GM23338 (cell line): ENCODE data around the gene MRPS17. TPM values are rescaled to one million over a fixed set of nuclear protein-coding genes. Genes with fewer than 3 reads are reported as not detected.

ENCODE experiments used
- ATAC-seq: fragments of 200-7000 bp; cut with Tn5 transposase; 3 replicates; pipeline ENCODE4 v1.9.1; 2020
- DNase-seq: peaks from one replicate; pipeline ENCODE4 v3.0.0-alpha.2; 2015; ENCODE audit warnings: low spot score
- H2AFZ ChIP-seq: fragments of 200-600 bp; sonication (generic); 2 replicates; pipeline ENCODE4 v1.8.0; 2016; ENCODE audit warnings: antibody characterized with exemption, mild to moderate bottlenecking, moderate library complexity
- H3F3A ChIP-seq: fragments of 200-600 bp; sonication (generic); replicated peaks from 2 replicates; pipeline ENCODE4 v1.8.0; 2017; ENCODE audit warnings: antibody characterized with exemption, mixed run types, low read depth
- H3K27ac ChIP-seq: fragments of 200-600 bp; sonication (generic); 2 replicates; pipeline ENCODE4 v1.6.1; 2016; ENCODE audit warnings: low read depth
- H3K27me3 ChIP-seq: fragments of 200-600 bp; sonication (generic); 2 replicates; pipeline ENCODE4 v1.8.0; 2016; ENCODE audit warnings: mild to moderate bottlenecking, mixed run types, moderate library complexity; ENCODE audit not compliant: insufficient read depth
- H3K36me3 ChIP-seq: fragments of 200-600 bp; sonication (generic); 2 replicates; pipeline ENCODE4 v1.8.0; 2016; ENCODE audit warnings: mild to moderate bottlenecking; ENCODE audit not compliant: insufficient read depth
- H3K4me1 ChIP-seq: fragments of 200-600 bp; sonication (generic); 2 replicates; pipeline ENCODE4 v1.8.0; 2016; ENCODE audit warnings: mild to moderate bottlenecking, moderate library complexity; ENCODE audit not compliant: insufficient read depth
- H3K4me2 ChIP-seq: fragments of 200-600 bp; sonication (generic); 2 replicates; pipeline ENCODE4 v1.7.1; 2017; ENCODE audit warnings: mixed run types
- H3K4me3 ChIP-seq: fragments of 200-600 bp; sonication (generic); 2 replicates; pipeline ENCODE4 v1.6.1; 2016; ENCODE audit warnings: mixed run types
- H3K79me2 ChIP-seq: fragments of 200-600 bp; sonication (generic); replicated peaks from 2 replicates; pipeline ENCODE4 v1.8.0; 2017; ENCODE audit warnings: mild to moderate bottlenecking; ENCODE audit not compliant: insufficient read depth
- H3K9me2 ChIP-seq: fragments of 200-600 bp; sonication (generic); 2 replicates; pipeline ENCODE4 v1.8.0; 2017; ENCODE audit not compliant: insufficient read depth
- H4K20me1 ChIP-seq: fragments of 200-600 bp; sonication (generic); replicated peaks from 2 replicates; pipeline ENCODE4 v1.8.0; 2017; ENCODE audit warnings: mild to moderate bottlenecking; ENCODE audit not compliant: insufficient read depth
- H3K27ac Mint-ChIP-seq: 2 replicates; pipeline ENCODE4 v1.8.0; 2020; ENCODE audit warnings: inconsistent platforms, mild to moderate bottlenecking, moderate library complexity, mixed read lengths
- H3K27me3 Mint-ChIP-seq: 3 replicates; pipeline ENCODE4 v1.8.0; 2022; ENCODE audit warnings: low read depth, mild to moderate bottlenecking, moderate library complexity, mixed read lengths, inconsistent platforms; ENCODE audit not compliant: insufficient read depth, poor library complexity
- H3K36me3 Mint-ChIP-seq: 3 replicates; pipeline ENCODE4 v1.8.0; 2021; ENCODE audit warnings: low read depth, mild to moderate bottlenecking, inconsistent platforms, moderate library complexity, mixed read lengths
- H3K4me1 Mint-ChIP-seq: 3 replicates; pipeline ENCODE4 v1.8.0; 2020; ENCODE audit warnings: mild to moderate bottlenecking, inconsistent platforms, mixed read lengths
- H3K4me3 Mint-ChIP-seq: 3 replicates; pipeline ENCODE4 v1.8.0; 2021; ENCODE audit warnings: moderate library complexity, mild to moderate bottlenecking, inconsistent platforms, mixed read lengths
- H3K9me3 Mint-ChIP-seq: 3 replicates; pipeline ENCODE4 v1.8.0; 2020; ENCODE audit warnings: moderate library complexity, mild to moderate bottlenecking, inconsistent platforms, mixed read lengths
- CREB1 ChIP-seq: fragments of 250-450 bp; sonication (Bioruptor Pico); IDR thresholded peaks from 2 replicates; pipeline ENCODE4 v1.5.0; 2020; ENCODE audit warnings: low read depth, mild to moderate bottlenecking, moderate library complexity
- EZH2 ChIP-seq: fragments of 200-600 bp; sonication (generic); IDR thresholded peaks from one replicate; pipeline ENCODE4 v1.8.0; 2017; ENCODE audit warnings: antibody characterized with exemption, mild to moderate bottlenecking, low read depth; ENCODE audit not compliant: unreplicated experiment
- EZH2phosphoT487 ChIP-seq: fragments of 200-600 bp; sonication (generic); IDR thresholded peaks from one replicate; pipeline ENCODE4 v1.8.1; 2018; ENCODE audit warnings: antibody characterized with exemption; ENCODE audit not compliant: unreplicated experiment
- JUNB ChIP-seq: IDR thresholded peaks from one replicate; pipeline ENCODE4 v1.6.1; 2016; ENCODE audit warnings: antibody characterized with exemption; ENCODE audit not compliant: unreplicated experiment
- NANOG ChIP-seq: IDR thresholded peaks from 2 replicates; pipeline ENCODE4 v1.6.1; 2016; ENCODE audit warnings: antibody characterized with exemption, borderline replicate concordance
- POLR2AphosphoS5 ChIP-seq: IDR thresholded peaks from 2 replicates; pipeline ENCODE4 v1.6.1; 2016; ENCODE audit warnings: antibody characterized with exemption, low read depth
- STAT1 ChIP-seq: IDR thresholded peaks from one replicate; pipeline ENCODE4 v1.6.1; 2016; ENCODE audit warnings: antibody characterized with exemption; ENCODE audit not compliant: unreplicated experiment
- ZNF114 ChIP-seq: fragments of 250-450 bp; sonication (Bioruptor Pico); IDR thresholded peaks from 2 replicates; pipeline ENCODE4 v1.5.0; 2020; ENCODE audit warnings: mild to moderate bottlenecking, moderate library complexity
- ZNF331 ChIP-seq: fragments of 250-450 bp; sonication (Bioruptor Pico); IDR thresholded peaks from 2 replicates; pipeline ENCODE4 v1.5.0; 2020; ENCODE audit warnings: low read depth, mild to moderate bottlenecking, moderate library complexity
- polyA plus RNA-seq: library from polyadenylated mRNA; unstranded; fragments of >200 nt; fragmentation: Nextera tagmentation; extraction: Ambion mirVana; gene quantifications from 2 replicates; pipeline ENCODE4 v1.2.1, GENCODE V29; 2016
- total RNA-seq: library from RNA; depleted of rRNA; stranded (reverse); fragments of >200 nt; shearing (Covaris generic); gene quantifications from 2 replicates; pipeline ENCODE4 v1.2.3, GENCODE V29; 2014
- TF ChIP-seq, protein P1 (sequence below): IDR thresholded peaks from one replicate; pipeline ENCODE4 v1.6.1; 2018; ENCODE audit warnings: antibody characterized with exemption; ENCODE audit not compliant: unreplicated experiment
- TF ChIP-seq, protein P2 (sequence below): IDR thresholded peaks from 2 replicates; pipeline ENCODE4 v1.6.1; 2016; ENCODE audit warnings: antibody characterized with exemption
- TF ChIP-seq, protein P3 (sequence below), 2 experiments: fragments of 200-600 bp in 1 of 2; sonication (generic) in 1 of 2; conservative IDR thresholded peaks; 2 replicates each; pipeline versions ENCODE4 v1.5.1 to v1.6.1; 2016 to 2017; ENCODE audit warnings: antibody characterized with exemption in 2 of 2, low read depth in 2 of 2, mild to moderate bottlenecking in 2 of 2, moderate library complexity in 1 of 2

Gene MRPS17
- total and polyA plus RNA-seq, 2 experiments from 2014 or later = 14.6 to 100 TPM

DNA sequence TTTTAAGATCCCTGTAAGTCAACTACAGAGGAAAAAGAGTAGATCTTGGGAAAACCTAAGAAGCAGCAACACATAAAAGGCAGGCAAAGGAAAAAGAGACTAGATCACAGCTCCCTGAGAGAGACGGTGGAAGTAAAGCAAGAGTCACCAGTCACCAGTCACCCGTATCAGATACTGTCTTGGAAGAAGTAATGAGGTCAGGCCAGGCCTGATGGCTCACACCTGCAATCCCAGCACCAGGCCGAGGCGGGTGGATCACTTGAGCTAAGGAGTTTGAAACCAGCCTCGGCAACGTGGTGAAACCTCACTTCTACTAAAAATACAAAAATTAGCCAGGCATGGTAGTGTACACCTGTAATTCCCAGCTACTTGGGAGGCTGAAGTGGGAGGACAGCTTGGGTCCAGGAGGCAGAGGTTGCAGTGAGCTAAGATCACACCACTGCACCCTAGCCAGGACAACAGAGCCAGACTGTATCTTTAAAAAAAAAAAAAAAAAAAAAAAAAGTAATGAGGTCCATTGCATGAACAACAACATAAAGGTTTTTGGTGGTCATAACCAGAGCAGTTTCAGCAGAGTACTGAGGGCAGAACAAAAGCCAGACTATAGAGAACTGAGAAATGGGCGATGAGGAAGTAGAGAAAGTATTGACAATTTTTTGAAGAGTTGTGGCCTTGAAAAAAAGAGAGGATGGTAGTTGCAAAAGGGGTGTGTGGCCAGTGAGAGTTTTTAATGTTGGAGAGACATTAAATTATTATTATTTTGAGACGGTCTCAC is 47.5 kb upstream of the MRPS17 start (continued):
- TF ChIP-seq, protein P1, sequence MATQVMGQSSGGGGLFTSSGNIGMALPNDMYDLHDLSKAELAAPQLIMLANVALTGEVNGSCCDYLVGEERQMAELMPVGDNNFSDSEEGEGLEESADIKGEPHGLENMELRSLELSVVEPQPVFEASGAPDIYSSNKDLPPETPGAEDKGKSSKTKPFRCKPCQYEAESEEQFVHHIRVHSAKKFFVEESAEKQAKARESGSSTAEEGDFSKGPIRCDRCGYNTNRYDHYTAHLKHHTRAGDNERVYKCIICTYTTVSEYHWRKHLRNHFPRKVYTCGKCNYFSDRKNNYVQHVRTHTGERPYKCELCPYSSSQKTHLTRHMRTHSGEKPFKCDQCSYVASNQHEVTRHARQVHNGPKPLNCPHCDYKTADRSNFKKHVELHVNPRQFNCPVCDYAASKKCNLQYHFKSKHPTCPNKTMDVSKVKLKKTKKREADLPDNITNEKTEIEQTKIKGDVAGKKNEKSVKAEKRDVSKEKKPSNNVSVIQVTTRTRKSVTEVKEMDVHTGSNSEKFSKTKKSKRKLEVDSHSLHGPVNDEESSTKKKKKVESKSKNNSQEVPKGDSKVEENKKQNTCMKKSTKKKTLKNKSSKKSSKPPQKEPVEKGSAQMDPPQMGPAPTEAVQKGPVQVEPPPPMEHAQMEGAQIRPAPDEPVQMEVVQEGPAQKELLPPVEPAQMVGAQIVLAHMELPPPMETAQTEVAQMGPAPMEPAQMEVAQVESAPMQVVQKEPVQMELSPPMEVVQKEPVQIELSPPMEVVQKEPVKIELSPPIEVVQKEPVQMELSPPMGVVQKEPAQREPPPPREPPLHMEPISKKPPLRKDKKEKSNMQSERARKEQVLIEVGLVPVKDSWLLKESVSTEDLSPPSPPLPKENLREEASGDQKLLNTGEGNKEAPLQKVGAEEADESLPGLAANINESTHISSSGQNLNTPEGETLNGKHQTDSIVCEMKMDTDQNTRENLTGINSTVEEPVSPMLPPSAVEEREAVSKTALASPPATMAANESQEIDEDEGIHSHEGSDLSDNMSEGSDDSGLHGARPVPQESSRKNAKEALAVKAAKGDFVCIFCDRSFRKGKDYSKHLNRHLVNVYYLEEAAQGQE = no peak
- TF ChIP-seq, protein P2, sequence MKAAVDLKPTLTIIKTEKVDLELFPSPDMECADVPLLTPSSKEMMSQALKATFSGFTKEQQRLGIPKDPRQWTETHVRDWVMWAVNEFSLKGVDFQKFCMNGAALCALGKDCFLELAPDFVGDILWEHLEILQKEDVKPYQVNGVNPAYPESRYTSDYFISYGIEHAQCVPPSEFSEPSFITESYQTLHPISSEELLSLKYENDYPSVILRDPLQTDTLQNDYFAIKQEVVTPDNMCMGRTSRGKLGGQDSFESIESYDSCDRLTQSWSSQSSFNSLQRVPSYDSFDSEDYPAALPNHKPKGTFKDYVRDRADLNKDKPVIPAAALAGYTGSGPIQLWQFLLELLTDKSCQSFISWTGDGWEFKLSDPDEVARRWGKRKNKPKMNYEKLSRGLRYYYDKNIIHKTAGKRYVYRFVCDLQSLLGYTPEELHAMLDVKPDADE = no peak
- TF ChIP-seq STAT1 = no peak
- no peak for TF ChIP-seq ZNF331 (CRISPR knock-in tag)
- no peak for TF ChIP-seq JUNB

DNA sequence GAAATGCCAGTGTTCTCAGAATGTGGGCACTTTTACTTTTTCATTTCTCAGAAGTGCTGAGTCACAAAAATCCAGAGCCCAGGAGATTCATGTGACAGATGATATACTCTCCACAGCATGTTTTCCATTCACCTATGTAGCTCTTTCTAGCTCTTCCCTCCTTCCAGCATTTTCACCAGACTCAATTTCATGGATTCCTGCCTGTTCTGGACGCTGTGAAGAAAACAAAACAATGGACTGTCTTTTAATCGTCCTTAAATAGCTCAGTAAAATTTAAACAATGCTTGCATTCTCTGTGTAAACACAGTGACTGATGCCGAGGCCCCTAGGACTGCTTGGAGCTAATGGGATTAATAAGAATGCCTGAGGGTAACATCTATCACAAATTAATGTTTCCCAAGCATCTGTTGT is 38.9 kb upstream of the MRPS17 start:
- Histone ChIP-seq H3K36me3 (no peaks in the 10 kb centered on the region), H3K9me2 (no peaks in the 10 kb centered on the region), H3K27ac (no peak overlapping the region), H2AFZ (no peak overlapping the region), H3K4me3 (no peak overlapping the region), H3K4me2 (no peak overlapping the region), H3F3A (no peaks in the 10 kb centered on the region), H3K27me3 (no peaks in the 10 kb centered on the region), H3K79me2 (no peaks in the 10 kb centered on the region), H3K4me1 (no peaks in the 10 kb centered on the region), H4K20me1 (no peaks in the 10 kb centered on the region)
- Mint-ChIP-seq H3K4me3 (no peak overlapping the region), H3K36me3 (peaks cover 6% of the 10 kb centered on the region; the same call in 2 of the 3 replicates), H3K9me3 (no peaks in the 10 kb centered on the region), H3K27ac (0 out of 2 replicates have a peak overlapping the region, but pooled peaks have one; percentile 75), H3K27me3 (no peaks in the 10 kb centered on the region), H3K4me1 (no peaks in the 10 kb centered on the region)
- ATAC-seq = no peak
- no peak for DNase-seq
- no peak for TF ChIP-seq NANOG
- TF ChIP-seq, protein P3, sequence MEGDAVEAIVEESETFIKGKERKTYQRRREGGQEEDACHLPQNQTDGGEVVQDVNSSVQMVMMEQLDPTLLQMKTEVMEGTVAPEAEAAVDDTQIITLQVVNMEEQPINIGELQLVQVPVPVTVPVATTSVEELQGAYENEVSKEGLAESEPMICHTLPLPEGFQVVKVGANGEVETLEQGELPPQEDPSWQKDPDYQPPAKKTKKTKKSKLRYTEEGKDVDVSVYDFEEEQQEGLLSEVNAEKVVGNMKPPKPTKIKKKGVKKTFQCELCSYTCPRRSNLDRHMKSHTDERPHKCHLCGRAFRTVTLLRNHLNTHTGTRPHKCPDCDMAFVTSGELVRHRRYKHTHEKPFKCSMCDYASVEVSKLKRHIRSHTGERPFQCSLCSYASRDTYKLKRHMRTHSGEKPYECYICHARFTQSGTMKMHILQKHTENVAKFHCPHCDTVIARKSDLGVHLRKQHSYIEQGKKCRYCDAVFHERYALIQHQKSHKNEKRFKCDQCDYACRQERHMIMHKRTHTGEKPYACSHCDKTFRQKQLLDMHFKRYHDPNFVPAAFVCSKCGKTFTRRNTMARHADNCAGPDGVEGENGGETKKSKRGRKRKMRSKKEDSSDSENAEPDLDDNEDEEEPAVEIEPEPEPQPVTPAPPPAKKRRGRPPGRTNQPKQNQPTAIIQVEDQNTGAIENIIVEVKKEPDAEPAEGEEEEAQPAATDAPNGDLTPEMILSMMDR (conservative IDR thresholded peaks at IDR 0.05; ENCODE audit: low read depth in 2 of 2) = no peak
- TF ChIP-seq, protein P1 = no peak
- TF ChIP-seq JUNB = no peak
- TF ChIP-seq POLR2AphosphoS5 = no peak
- no peak for TF ChIP-seq EZH2
- no peak for TF ChIP-seq ZNF114
- no peak for TF ChIP-seq ZNF331 (CRISPR knock-in tag)
- no peak for TF ChIP-seq CREB1
- TF ChIP-seq, protein P2 = no peak
- TF ChIP-seq EZH2phosphoT487 = no peak
